ENCODE measurements around the gene FSCN2.

FSCN2 gene

GRCh38 chr17:81498953-81499600 is 29.1 kb upstream of the FSCN2 start:
- H3K79me2 ChIP-seq (ENCODE audit: insufficient read depth, low read length) = no peaks in the 10 kb centered on the region
- H3K4me1 ChIP-seq (ENCODE audit: insufficient read depth, low read length, poor library complexity, severe bottlenecking) = peaks cover 11% of the 10 kb centered on the region
- H3K4me2 ChIP-seq (ENCODE audit: low read depth, low read length, poor library complexity, severe bottlenecking) = no peak overlapping the region
- H3F3A ChIP-seq (ENCODE audit: low read depth) = no peaks in the 10 kb centered on the region
- TF ChIP-seq EZH2phosphoT487 (IDR thresholded peaks at IDR 0.05; ENCODE audit: borderline replicate concordance) = no peak
- no peak for TF ChIP-seq CTCF (conservative IDR thresholded peaks at IDR 0.05; ENCODE audit: low read length)
- H3K36me3 ChIP-seq (ENCODE audit: insufficient read depth, low read length) = no peaks in the 10 kb centered on the region
- no peak overlapping the region for H3K9ac ChIP-seq (ENCODE audit: low read depth, low read length, poor library complexity, severe bottlenecking)
- no peak overlapping the region for H2AFZ ChIP-seq (ENCODE audit: low read length)
- no peaks in the 10 kb centered on the region for H3K9me2 ChIP-seq (replicated peaks; ENCODE audit: low read depth, low read length)
- no peaks in the 10 kb centered on the region for H3K9me3 ChIP-seq (ENCODE audit: insufficient read depth, low read depth, low read length)
- no peaks in the 10 kb centered on the region for H3K27me3 ChIP-seq (ENCODE audit: insufficient read depth, low read length, poor library complexity, severe bottlenecking)
- no peaks in the 10 kb centered on the region for H4K20me1 ChIP-seq (ENCODE audit: insufficient read depth, low read length, poor library complexity, severe bottlenecking)
- no peak overlapping the region for H3K4me3 ChIP-seq (ENCODE audit: low read length, poor library complexity, severe bottlenecking)

GRCh38 chr17:81499601-81499970 is 28.6 kb upstream of the FSCN2 start:
- no peak overlapping the region for H3K9ac ChIP-seq (ENCODE audit: low read depth, low read length, poor library complexity, severe bottlenecking)
- H3K9me2 ChIP-seq (replicated peaks; ENCODE audit: low read depth, low read length) = no peaks in the 10 kb centered on the region
- H3F3A ChIP-seq (ENCODE audit: low read depth) = no peaks in the 10 kb centered on the region
- TF ChIP-seq CTCF (conservative IDR thresholded peaks at IDR 0.05; ENCODE audit: low read length) = no peak
- no peak for TF ChIP-seq EZH2phosphoT487 (IDR thresholded peaks at IDR 0.05; ENCODE audit: borderline replicate concordance)
- H3K9me3 ChIP-seq (ENCODE audit: insufficient read depth, low read depth, low read length) = no peaks in the 10 kb centered on the region
- H3K79me2 ChIP-seq (ENCODE audit: insufficient read depth, low read length) = no peaks in the 10 kb centered on the region
- no peaks in the 10 kb centered on the region for H3K27me3 ChIP-seq (ENCODE audit: insufficient read depth, low read length, poor library complexity, severe bottlenecking)
- no peak overlapping the region for H2AFZ ChIP-seq (ENCODE audit: low read length)
- peaks cover 8% of the 10 kb centered on the region for H3K4me1 ChIP-seq (ENCODE audit: insufficient read depth, low read length, poor library complexity, severe bottlenecking)
- no peak overlapping the region for H3K4me2 ChIP-seq (ENCODE audit: low read depth, low read length, poor library complexity, severe bottlenecking)
- H4K20me1 ChIP-seq (ENCODE audit: insufficient read depth, low read length, poor library complexity, severe bottlenecking) = no peaks in the 10 kb centered on the region
- no peaks in the 10 kb centered on the region for H3K36me3 ChIP-seq (ENCODE audit: insufficient read depth, low read length)
- H3K4me3 ChIP-seq (ENCODE audit: low read length, poor library complexity, severe bottlenecking) = no peak overlapping the region

GRCh38 chr17:81500047-81500446 is 28.1 kb upstream of the FSCN2 start:
- Histone ChIP-seq H3K36me3 (ENCODE audit: insufficient read depth, low read length) (no peaks in the 10 kb centered on the region), H2AFZ (ENCODE audit: low read length) (no peak overlapping the region)
- TF ChIP-seq CTCF (conservative IDR thresholded peaks at IDR 0.05; ENCODE audit: low read length) = no peak
- no peak for TF ChIP-seq EZH2phosphoT487 (IDR thresholded peaks at IDR 0.05; ENCODE audit: borderline replicate concordance)

More at GRCh38 chr17:81500047-81500446, 28.1 kb upstream of the FSCN2 start:
- Histone ChIP-seq H3F3A (ENCODE audit: low read depth) (no peaks in the 10 kb centered on the region), H3K9me2 (replicated peaks; ENCODE audit: low read depth, low read length) (no peaks in the 10 kb centered on the region), H3K4me1 (ENCODE audit: insufficient read depth, low read length, poor library complexity, severe bottlenecking) (peaks cover 3% of the 10 kb centered on the region), H3K4me3 (ENCODE audit: low read length, poor library complexity, severe bottlenecking) (no peak overlapping the region), H3K4me2 (ENCODE audit: low read depth, low read length, poor library complexity, severe bottlenecking) (no peak overlapping the region), H3K9me3 (ENCODE audit: insufficient read depth, low read depth, low read length) (no peaks in the 10 kb centered on the region), H4K20me1 (ENCODE audit: insufficient read depth, low read length, poor library complexity, severe bottlenecking) (no peaks in the 10 kb centered on the region), H3K9ac (ENCODE audit: low read depth, low read length, poor library complexity, severe bottlenecking) (no peak overlapping the region), H3K27me3 (ENCODE audit: insufficient read depth, low read length, poor library complexity, severe bottlenecking) (no peaks in the 10 kb centered on the region), H3K79me2 (ENCODE audit: insufficient read depth, low read length) (no peaks in the 10 kb centered on the region)

Data from Loucy (cell line).